ENCODE measurements around the gene TIPRL. TPM values are rescaled to one million over a fixed set of nuclear protein-coding genes. Genes with fewer than 3 reads are reported as not detected.

TIPRL gene
- polyA plus RNA-seq, 4 donors, result 21.2 to 29.7 (median 23.5) TPM

- no peak overlapping the region for H3K4me3 ChIP-seq (ENCODE audit: low read depth in 1 of 3, low read length in 3 of 3)
- H3K9me3 ChIP-seq (ENCODE audit: control insufficient read depth in 2 of 2, insufficient read depth in 1 of 2, low read depth in 1 of 2, low read length in 1 of 2), result peaks cover 0 to 7% of the 10 kb centered on the region in 2 donors
- H3K27me3 ChIP-seq (ENCODE audit: control insufficient read depth in 3 of 3, insufficient read depth in 3 of 3, low read length in 3 of 3), result no peaks in the 10 kb centered on the region
- H3K27ac ChIP-seq (ENCODE audit: low read depth in 1 of 3, low read length in 2 of 3), result no peak overlapping the region
- no peaks in the 10 kb centered on the region for H3K36me3 ChIP-seq (ENCODE audit: control insufficient read depth in 3 of 3, insufficient read depth in 2 of 3, low read depth in 1 of 3, low read length in 3 of 3)
- no peaks in the 10 kb centered on the region for H3K4me1 ChIP-seq (ENCODE audit: control insufficient read depth in 3 of 3, insufficient read depth in 2 of 3, low read depth in 1 of 3, low read length in 2 of 3)
- 44 to 50% (median 45%) methylated on average over 3 of the region's 3 CpGs for WGBS, 3 donors
- DNase-seq (no peak), FAIRE-seq (no peak)
These were observed 15.1 kb upstream of the TIPRL start for GRCh38 chr1:168163670-168164069.

- no peak overlapping the region for H3K4me3 ChIP-seq (ENCODE audit: low read depth in 1 of 3, low read length in 3 of 3)
- H3K9me3 ChIP-seq (ENCODE audit: control insufficient read depth in 2 of 2, insufficient read depth in 1 of 2, low read depth in 1 of 2, low read length in 1 of 2), result peaks cover 0 to 4% of the 10 kb centered on the region in 2 donors
- no peaks in the 10 kb centered on the region for H3K4me1 ChIP-seq (ENCODE audit: control insufficient read depth in 3 of 3, insufficient read depth in 2 of 3, low read depth in 1 of 3, low read length in 2 of 3)
- no peak for DNase-seq
- H3K36me3 ChIP-seq (ENCODE audit: control insufficient read depth in 3 of 3, insufficient read depth in 2 of 3, low read depth in 1 of 3, low read length in 3 of 3), result no peaks in the 10 kb centered on the region
- no peaks in the 10 kb centered on the region for H3K27me3 ChIP-seq (ENCODE audit: control insufficient read depth in 3 of 3, insufficient read depth in 3 of 3, low read length in 3 of 3)
- no peak overlapping the region for H3K27ac ChIP-seq (ENCODE audit: low read depth in 1 of 3, low read length in 2 of 3)
- no peak for FAIRE-seq
- 86 to 95% (median 87%) methylated on average over 3 of the region's 3 CpGs for WGBS, 3 donors
These were observed 14.0 kb upstream of the TIPRL start for GRCh38 chr1:168164771-168165170.

GRCh38 chr1:168167806-168168205 is 11.0 kb upstream of the TIPRL start:
- Histone ChIP-seq H3K36me3 (ENCODE audit: control insufficient read depth in 3 of 3, insufficient read depth in 2 of 3, low read depth in 1 of 3, low read length in 3 of 3) (no peaks in the 10 kb centered on the region), H3K27ac (ENCODE audit: low read depth in 1 of 3, low read length in 2 of 3) (no peak overlapping the region), H3K4me1 (ENCODE audit: control insufficient read depth in 3 of 3, insufficient read depth in 2 of 3, low read depth in 1 of 3, low read length in 2 of 3) (no peaks in the 10 kb centered on the region), H3K27me3 (ENCODE audit: control insufficient read depth in 3 of 3, insufficient read depth in 3 of 3, low read length in 3 of 3) (no peaks in the 10 kb centered on the region), H3K9me3 (ENCODE audit: control insufficient read depth in 2 of 2, insufficient read depth in 1 of 2, low read depth in 1 of 2, low read length in 1 of 2) (no peaks in the 10 kb centered on the region), H3K4me3 (ENCODE audit: low read depth in 1 of 3, low read length in 3 of 3) (no peak overlapping the region)
- DNase-seq (no peak), FAIRE-seq (no peak)
- 64 to 81% (median 71%) methylated on average over 2 of the region's 2 CpGs for WGBS, 3 donors

GRCh38 chr1:168170564-168171508 is 7.9 kb upstream of the TIPRL start:
- no peak for DNase-seq
- Histone ChIP-seq H3K36me3 (ENCODE audit: control insufficient read depth in 3 of 3, insufficient read depth in 2 of 3, low read depth in 1 of 3, low read length in 3 of 3) (no peaks in the 10 kb centered on the region), H3K9me3 (ENCODE audit: control insufficient read depth in 2 of 2, insufficient read depth in 1 of 2, low read depth in 1 of 2, low read length in 1 of 2) (no peaks in the 10 kb centered on the region), H3K4me3 (ENCODE audit: low read depth in 1 of 3, low read length in 3 of 3) (no peak overlapping the region), H3K27me3 (ENCODE audit: control insufficient read depth in 3 of 3, insufficient read depth in 3 of 3, low read length in 3 of 3) (no peaks in the 10 kb centered on the region), H3K4me1 (ENCODE audit: control insufficient read depth in 3 of 3, insufficient read depth in 2 of 3, low read depth in 1 of 3, low read length in 2 of 3) (no peaks in the 10 kb centered on the region), H3K27ac (ENCODE audit: low read depth in 1 of 3, low read length in 2 of 3) (no peak overlapping the region)
- 87 to 94% (median 90%) methylated on average over 7 of the region's 7 CpGs for WGBS, 3 donors
- FAIRE-seq, result no peak

- 88 to 93% (median 92%) methylated on average over 3 of the region's 3 CpGs for WGBS, 3 donors
- no peak for FAIRE-seq
- no peak overlapping the region for H3K4me3 ChIP-seq (ENCODE audit: low read depth in 1 of 3, low read length in 3 of 3)
These were observed 6.4 kb upstream of the TIPRL start for GRCh38 chr1:168172250-168172915.

GRCh38 chr1:168178227-168178637 is 530 bp upstream of the TIPRL start:
- H3K4me3 ChIP-seq (ENCODE audit: low read depth in 1 of 3, low read length in 3 of 3), result peak overlapping the region in 2 of 3 donors; percentile 66 to 79
- no peaks in the 10 kb centered on the region for H3K4me1 ChIP-seq (ENCODE audit: control insufficient read depth in 3 of 3, insufficient read depth in 2 of 3, low read depth in 1 of 3, low read length in 2 of 3)
- WGBS, 3 donors, result 69 to 72% (median 72%) methylated on average over 5 of the region's 5 CpGs
- FAIRE-seq (no peak), DNase-seq (no peak)
- H3K27me3 ChIP-seq (ENCODE audit: control insufficient read depth in 3 of 3, insufficient read depth in 3 of 3, low read length in 3 of 3), result no peaks in the 10 kb centered on the region
- peak overlapping the region; percentile 62 to 97 (median 93) for H3K27ac ChIP-seq (ENCODE audit: low read depth in 1 of 3, low read length in 2 of 3)
- peaks cover 0 to 3% (median 0%) of the 10 kb centered on the region in 3 donors for H3K36me3 ChIP-seq (ENCODE audit: control insufficient read depth in 3 of 3, insufficient read depth in 2 of 3, low read depth in 1 of 3, low read length in 3 of 3)
- no peaks in the 10 kb centered on the region for H3K9me3 ChIP-seq (ENCODE audit: control insufficient read depth in 2 of 2, insufficient read depth in 1 of 2, low read depth in 1 of 2, low read length in 1 of 2)

More at GRCh38 chr1:168172250-168172915, 6.4 kb upstream of the TIPRL start:
- Histone ChIP-seq H3K27me3 (ENCODE audit: control insufficient read depth in 3 of 3, insufficient read depth in 3 of 3, low read length in 3 of 3) (no peaks in the 10 kb centered on the region), H3K4me1 (ENCODE audit: control insufficient read depth in 3 of 3, insufficient read depth in 2 of 3, low read depth in 1 of 3, low read length in 2 of 3) (no peaks in the 10 kb centered on the region), H3K9me3 (ENCODE audit: control insufficient read depth in 2 of 2, insufficient read depth in 1 of 2, low read depth in 1 of 2, low read length in 1 of 2) (no peaks in the 10 kb centered on the region), H3K36me3 (ENCODE audit: control insufficient read depth in 3 of 3, insufficient read depth in 2 of 3, low read depth in 1 of 3, low read length in 3 of 3) (no peaks in the 10 kb centered on the region), H3K27ac (ENCODE audit: low read depth in 1 of 3, low read length in 2 of 3) (no peak overlapping the region)
- no peak for DNase-seq

- H3K4me1 ChIP-seq (ENCODE audit: control insufficient read depth in 3 of 3, insufficient read depth in 2 of 3, low read depth in 1 of 3, low read length in 2 of 3), result no peaks in the 10 kb centered on the region
- H3K36me3 ChIP-seq (ENCODE audit: control insufficient read depth in 3 of 3, insufficient read depth in 2 of 3, low read depth in 1 of 3, low read length in 3 of 3), result peaks cover 0 to 3% (median 2%) of the 10 kb centered on the region in 3 donors
- FAIRE-seq, result no peak
- peak overlapping the region; percentile 66 to 79 (median 76) for H3K4me3 ChIP-seq (ENCODE audit: low read depth in 1 of 3, low read length in 3 of 3)
- H3K9me3 ChIP-seq (ENCODE audit: control insufficient read depth in 2 of 2, insufficient read depth in 1 of 2, low read depth in 1 of 2, low read length in 1 of 2), result no peaks in the 10 kb centered on the region
- no peak for DNase-seq
- H3K27ac ChIP-seq (ENCODE audit: low read depth in 1 of 3, low read length in 2 of 3), result peak overlapping the region; percentile 93 to 97 (median 93)
- H3K27me3 ChIP-seq (ENCODE audit: control insufficient read depth in 3 of 3, insufficient read depth in 3 of 3, low read length in 3 of 3), result no peaks in the 10 kb centered on the region
- WGBS, 3 donors, result 2 to 4% (median 4%) methylated on average over 20 of the region's 20 CpGs
These were observed 831 bp downstream of the TIPRL start for GRCh38 chr1:168179438-168180147.

GRCh38 chr1:168180148-168180524 is 1.4 kb downstream of the TIPRL start:
- no peaks in the 10 kb centered on the region for H3K27me3 ChIP-seq (ENCODE audit: control insufficient read depth in 3 of 3, insufficient read depth in 3 of 3, low read length in 3 of 3)
- H3K4me3 ChIP-seq (ENCODE audit: low read depth in 1 of 3, low read length in 3 of 3), result peak overlapping the region in 2 of 3 donors; percentile 66 to 79
- peak overlapping the region in 2 of 3 donors; percentile 93 to 97 for H3K27ac ChIP-seq (ENCODE audit: low read depth in 1 of 3, low read length in 2 of 3)
- H3K9me3 ChIP-seq (ENCODE audit: control insufficient read depth in 2 of 2, insufficient read depth in 1 of 2, low read depth in 1 of 2, low read length in 1 of 2), result no peaks in the 10 kb centered on the region
- H3K4me1 ChIP-seq (ENCODE audit: control insufficient read depth in 3 of 3, insufficient read depth in 2 of 3, low read depth in 1 of 3, low read length in 2 of 3), result no peaks in the 10 kb centered on the region
- peak; percentile 5 to 11 for DNase-seq
- no peak for FAIRE-seq
- WGBS, 3 donors, result 24 to 31% (median 25%) methylated on average over 2 of the region's 2 CpGs
- peaks cover 0 to 3% (median 2%) of the 10 kb centered on the region in 3 donors for H3K36me3 ChIP-seq (ENCODE audit: control insufficient read depth in 3 of 3, insufficient read depth in 2 of 3, low read depth in 1 of 3, low read length in 3 of 3)
